NCI-H1092 (cell line): ENCODE results near the gene EI24.
"Not testable (repeated sequence)": the region's sequence is repeated elsewhere in the genome, so short reads cannot be mapped to it uniquely, and the experiment has no call there.

Experiments used
- DNase-seq: peaks from one replicate; lab custom pipeline; 2025; lab: John Stamatoyannopoulos, UW

Gene EI24

GRCh38 chr11:125568970-125569914, at the start of gene EI24:
TSS of gene EI24 (plus strand) at chr11:125569477. CDS start at chr11:125572528, 3,051 bp downstream.
- peak; percentile 87 for DNase-seq

GRCh38 chr11:125519860-125520834, 49.1 kb upstream of the EI24 start:
- no peak for DNase-seq

GRCh38 chr11:125525303-125525702, 44.0 kb upstream of the EI24 start:
- DNase-seq: no peak

GRCh38 chr11:125532668-125533067, 36.6 kb upstream of the EI24 start:
- DNase-seq: no peak

GRCh38 chr11:125535585-125535984, 33.7 kb upstream of the EI24 start:
- DNase-seq: no peak

GRCh38 chr11:125536834-125537233, 32.4 kb upstream of the EI24 start:
- DNase-seq: not testable (repeated sequence)

- no peak for DNase-seq
Measured at GRCh38 chr11:125542709-125543108, 26.6 kb upstream of the EI24 start.

- DNase-seq: no peak
Measured at GRCh38 chr11:125550780-125551179, 18.5 kb upstream of the EI24 start.

GRCh38 chr11:125551835-125552342, 17.4 kb upstream of the EI24 start:
- no peak for DNase-seq

- DNase-seq: no peak
Measured at GRCh38 chr11:125552927-125553326, 16.4 kb upstream of the EI24 start.

GRCh38 chr11:125553357-125553756, 15.9 kb upstream of the EI24 start:
- no peak for DNase-seq

- DNase-seq: no peak
Measured at GRCh38 chr11:125554038-125554437, 15.2 kb upstream of the EI24 start.

GRCh38 chr11:125559888-125560287, 9.4 kb upstream of the EI24 start:
- DNase-seq: no peak

- DNase-seq: no peak
Measured at GRCh38 chr11:125561924-125562323, 7.4 kb upstream of the EI24 start.

GRCh38 chr11:125562430-125562829, 6.8 kb upstream of the EI24 start:
- DNase-seq: no peak

- no peak for DNase-seq
Measured at GRCh38 chr11:125564357-125564756, 4.9 kb upstream of the EI24 start.

- DNase-seq: no peak
Measured at GRCh38 chr11:125566235-125566634, 3.0 kb upstream of the EI24 start.

GRCh38 chr11:125569915-125570621, 791 bp downstream of the EI24 start:
- no peak for DNase-seq

- no peak for DNase-seq
Measured at GRCh38 chr11:125570952-125571351, 1.7 kb downstream of the EI24 start.

GRCh38 chr11:125572916-125573315, 3.6 kb downstream of the EI24 start:
- no peak for DNase-seq

- not testable (repeated sequence) for DNase-seq
Measured at GRCh38 chr11:125577181-125577580, 7.9 kb downstream of the EI24 start.

- no peak for DNase-seq
Measured at GRCh38 chr11:125578783-125579182, 9.5 kb downstream of the EI24 start.
